Esophagus muscularis mucosa (tissue), 4 donors: Measurements from ENCODE around the gene MCAT.

Experiments used
- CTCF ChIP-seq, 3 experiments: fragments of 200-600 bp in 2 of 3; fragments of 450-650 bp in 1 of 3; sonication (generic) in 2 of 3; IDR thresholded peaks; one replicate each; pipeline ENCODE4 v1.5.1; 2017 to 2019; ENCODE audit warnings: antibody characterized with exemption in 3 of 3, mild to moderate bottlenecking in 2 of 3, moderate library complexity in 1 of 3
- EP300 ChIP-seq: sonication (generic); formaldehyde crosslinking; IDR thresholded peaks from one replicate; pipeline ENCODE4 v1.6.1; 2017; ENCODE audit warnings: antibody characterized with exemption
- POLR2A ChIP-seq: fragments of 450-650 bp; IDR thresholded peaks from one replicate; pipeline ENCODE4 v1.6.1; 2017; ENCODE audit warnings: antibody characterized with exemption, moderate library complexity, mild to moderate bottlenecking, low read depth
- POLR2AphosphoS5 ChIP-seq, 2 donors: sonication (generic); formaldehyde crosslinking; IDR thresholded peaks; one replicate each; pipeline ENCODE4 v1.6.1; 2017; ENCODE audit warnings: antibody characterized with exemption in 2 of 2

DNA sequence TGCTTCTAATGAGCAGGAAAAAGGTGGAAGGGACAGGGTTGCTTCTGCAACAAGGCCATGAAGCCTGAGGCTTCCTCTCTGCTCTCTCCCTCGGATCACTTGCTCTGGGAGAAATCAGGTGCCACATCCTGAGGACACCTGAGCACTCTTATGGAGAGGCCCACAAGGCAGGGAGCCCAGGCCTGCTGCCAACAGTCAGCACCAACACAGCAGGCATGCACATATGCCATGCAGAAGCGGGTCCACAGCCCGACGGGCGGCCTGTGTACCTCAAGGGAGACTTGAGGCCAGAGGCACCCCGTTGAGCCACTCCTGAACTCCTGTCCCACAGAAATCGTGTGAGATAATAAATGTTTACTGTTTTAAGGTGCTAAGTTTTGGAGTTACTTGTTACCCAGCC is 34.3 kb upstream of the MCAT start:
- TF ChIP-seq CTCF (IDR thresholded peaks at IDR 0.05) (no peak), POLR2A (no peak), POLR2AphosphoS5 (IDR thresholded peaks at IDR 0.05) (no peak), EP300 (no peak)
